NCI-H2196 (cell line): ENCODE data around the gene ATG2A.
A peak's percentile ranks its signal among the peaks of the same experiment; 100 is the strongest.

Source experiments
- DNase-seq: peaks from one replicate; lab custom pipeline; 2025; ENCODE audit not compliant: unreplicated experiment; lab: John Stamatoyannopoulos, UW

The ATG2A gene

DNA sequence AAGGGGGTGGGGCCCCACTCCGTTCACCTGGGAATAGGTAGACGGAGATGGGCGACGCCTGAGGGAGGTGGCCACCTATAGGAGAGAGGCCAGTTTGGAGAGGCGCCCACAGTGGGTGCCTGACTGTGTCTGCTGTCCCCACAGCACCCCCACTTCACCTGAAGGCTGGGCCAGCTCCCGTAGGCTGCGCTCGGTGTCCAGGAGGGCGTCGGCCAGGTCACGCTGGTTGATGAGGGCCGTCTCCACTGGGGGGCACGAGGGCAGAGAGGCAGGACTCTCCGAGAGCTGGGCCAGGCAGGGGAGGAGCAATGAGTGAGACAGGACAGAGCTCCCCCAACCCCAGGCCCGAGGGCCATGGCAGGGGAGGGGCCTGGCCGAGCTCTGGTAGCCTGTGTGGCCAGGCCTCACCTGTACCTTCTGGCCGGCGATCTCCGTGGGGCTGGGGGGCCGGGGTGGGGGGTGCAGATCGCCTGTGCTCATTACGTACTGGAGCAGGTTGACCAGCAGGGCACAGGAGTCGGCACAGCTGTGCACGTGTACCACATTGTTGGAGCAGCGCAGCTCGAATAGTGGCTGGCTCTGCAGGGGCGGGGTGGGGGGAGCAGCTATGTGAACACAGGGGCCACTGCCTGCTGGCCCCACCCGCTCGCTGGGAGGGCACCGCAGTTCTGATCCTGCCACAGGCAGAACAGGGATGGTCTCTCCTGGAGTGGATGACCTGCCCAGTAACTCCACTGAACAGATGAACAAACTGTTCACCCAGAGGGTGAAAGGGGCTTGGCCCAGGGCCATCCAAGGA, 14.7 kb downstream of the ATG2A start:
- no peak for DNase-seq

DNA sequence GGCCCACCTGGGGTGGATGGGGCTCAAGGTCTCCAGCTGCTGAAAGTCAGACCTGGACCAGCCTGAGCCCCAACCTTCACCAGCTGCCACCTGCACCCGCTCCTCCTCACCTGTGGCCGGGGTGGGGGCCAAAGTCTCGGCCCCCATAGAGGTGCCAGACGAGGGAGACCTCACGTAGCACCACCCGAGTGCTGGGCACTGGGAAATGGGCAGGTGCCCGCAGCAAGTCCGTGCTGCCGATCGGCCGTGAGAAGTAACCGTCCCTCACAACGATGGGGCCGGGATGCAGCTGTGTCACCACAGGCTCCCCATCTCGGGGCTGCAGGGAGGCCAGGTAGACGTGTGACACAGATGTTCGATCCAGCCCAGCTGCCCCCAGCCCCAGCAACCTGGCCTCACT, 16.2 kb downstream of the ATG2A start:
- DNase-seq, result no peak

DNA sequence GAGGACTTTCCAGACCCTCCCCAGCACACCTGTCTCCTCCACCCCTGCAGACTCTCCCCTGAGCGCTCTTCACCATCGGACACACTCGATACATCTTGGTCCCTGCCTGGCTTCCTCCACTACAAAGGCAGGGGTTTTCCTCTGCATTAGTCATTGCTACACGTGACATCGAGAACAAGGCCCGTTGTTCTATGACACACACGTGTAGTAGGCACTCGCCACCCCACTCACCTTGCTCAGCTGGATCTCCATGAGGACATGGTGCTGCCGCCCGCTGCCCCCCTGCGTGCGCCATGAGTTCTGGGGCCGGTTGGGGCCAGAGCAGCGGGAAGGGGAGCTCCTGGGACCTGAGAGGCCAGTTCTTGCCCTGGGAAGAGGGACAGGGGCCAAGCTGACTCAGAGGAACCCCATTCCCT, 16.7 kb downstream of the ATG2A start:
- no peak for DNase-seq

GRCh38 chr11:64898541-64898940, 18.5 kb downstream of the ATG2A start:
- no peak for DNase-seq

- DNase-seq, result no peak
Measured at GRCh38 chr11:64898076-64898445, 18.9 kb downstream of the ATG2A start.

DNA sequence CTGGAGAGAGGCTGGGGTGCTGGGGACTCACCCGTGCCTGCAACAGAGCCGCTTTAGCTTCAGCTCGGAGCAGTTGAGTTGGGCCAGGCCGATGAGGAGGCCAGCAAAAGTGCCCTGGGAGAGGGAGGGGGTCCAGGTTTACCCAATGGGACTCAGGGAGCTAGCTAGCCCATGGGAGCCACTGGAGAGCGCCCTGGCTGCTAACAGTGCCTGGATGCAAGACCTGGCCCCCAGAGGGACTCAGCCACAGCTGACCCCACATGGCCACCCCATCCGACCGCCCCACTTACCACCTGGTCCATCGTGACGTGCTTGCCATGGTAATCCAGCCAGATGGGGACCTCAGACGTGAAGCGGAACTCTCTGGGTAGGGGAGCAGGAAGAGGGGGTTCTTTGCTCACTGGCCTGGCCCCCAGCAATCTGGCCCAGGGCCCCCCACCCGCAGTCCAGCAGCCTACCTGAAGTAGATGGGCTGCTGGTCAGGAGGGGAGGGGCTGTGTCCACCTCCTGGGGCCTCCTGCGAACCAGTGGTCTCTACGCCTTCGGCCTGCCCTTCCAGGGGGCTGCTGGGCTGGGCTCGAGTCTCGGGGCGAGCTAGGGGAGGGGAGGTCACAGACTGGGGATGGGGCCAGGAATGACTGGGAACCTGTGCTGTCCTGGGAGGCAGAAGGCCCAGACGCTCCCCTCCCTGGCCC, 19.5 kb downstream of the ATG2A start:
- DNase-seq, result no peak

DNA sequence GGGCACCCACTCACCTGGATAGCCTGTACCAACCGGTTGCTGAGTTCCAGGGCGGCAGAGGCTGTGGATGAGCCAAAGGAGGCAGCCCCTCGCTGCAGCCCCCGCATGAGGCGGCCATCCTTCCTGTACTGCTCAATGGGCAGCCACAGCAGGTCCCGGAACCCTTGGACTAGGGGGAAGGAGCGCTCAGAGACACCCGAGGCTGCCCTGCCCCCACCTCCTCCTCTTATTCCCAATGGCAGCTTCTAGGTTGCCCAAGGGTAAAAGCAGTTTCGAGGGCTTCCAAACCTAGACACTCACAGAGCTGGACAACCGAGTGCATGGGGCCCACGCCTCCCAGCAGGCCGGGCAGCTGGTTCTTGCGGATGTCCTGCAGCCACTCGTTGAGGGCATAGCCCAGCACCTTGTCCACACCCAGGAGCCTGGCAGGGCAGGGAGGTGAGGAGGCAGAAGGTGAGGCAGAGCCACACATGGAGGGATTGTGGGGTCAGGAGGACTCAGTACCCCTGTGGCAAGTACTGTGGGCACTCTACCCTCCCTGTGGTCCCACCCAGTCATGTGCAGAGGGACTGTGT, 20.5 kb downstream of the ATG2A start:
- DNase-seq, result no peak

DNA sequence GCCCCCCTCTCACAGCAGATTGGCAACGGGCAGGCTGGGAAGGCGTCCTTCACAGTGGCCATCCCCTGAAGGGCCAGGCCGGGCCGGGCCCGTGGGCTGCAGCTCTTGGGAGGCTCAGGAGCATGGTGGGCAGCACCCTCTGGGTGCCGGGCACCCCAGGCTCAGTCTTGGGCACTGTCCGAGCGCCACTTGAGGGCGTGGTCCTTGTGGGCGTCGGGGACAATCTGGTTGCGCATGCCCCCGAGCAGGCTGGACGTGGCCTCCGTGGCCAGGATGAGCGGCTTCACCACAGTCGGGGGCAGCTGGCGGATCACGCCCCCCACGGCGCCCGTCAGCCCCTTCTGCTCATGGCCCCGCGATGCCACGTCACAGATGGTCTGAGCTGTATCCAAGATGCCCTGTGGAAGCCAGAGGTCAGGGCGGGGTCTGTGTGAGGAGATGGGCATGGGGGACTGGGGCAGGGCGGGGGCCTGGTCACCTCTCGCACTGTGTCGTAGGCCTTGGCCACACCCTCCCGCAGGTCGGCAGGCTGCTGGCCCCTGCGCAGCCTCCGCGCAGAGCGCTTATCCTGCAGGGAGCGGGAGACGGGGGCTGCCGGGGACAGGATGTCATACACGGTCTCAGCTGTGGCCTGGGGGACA, 22.1 kb downstream of the ATG2A start:
- no peak for DNase-seq

DNA sequence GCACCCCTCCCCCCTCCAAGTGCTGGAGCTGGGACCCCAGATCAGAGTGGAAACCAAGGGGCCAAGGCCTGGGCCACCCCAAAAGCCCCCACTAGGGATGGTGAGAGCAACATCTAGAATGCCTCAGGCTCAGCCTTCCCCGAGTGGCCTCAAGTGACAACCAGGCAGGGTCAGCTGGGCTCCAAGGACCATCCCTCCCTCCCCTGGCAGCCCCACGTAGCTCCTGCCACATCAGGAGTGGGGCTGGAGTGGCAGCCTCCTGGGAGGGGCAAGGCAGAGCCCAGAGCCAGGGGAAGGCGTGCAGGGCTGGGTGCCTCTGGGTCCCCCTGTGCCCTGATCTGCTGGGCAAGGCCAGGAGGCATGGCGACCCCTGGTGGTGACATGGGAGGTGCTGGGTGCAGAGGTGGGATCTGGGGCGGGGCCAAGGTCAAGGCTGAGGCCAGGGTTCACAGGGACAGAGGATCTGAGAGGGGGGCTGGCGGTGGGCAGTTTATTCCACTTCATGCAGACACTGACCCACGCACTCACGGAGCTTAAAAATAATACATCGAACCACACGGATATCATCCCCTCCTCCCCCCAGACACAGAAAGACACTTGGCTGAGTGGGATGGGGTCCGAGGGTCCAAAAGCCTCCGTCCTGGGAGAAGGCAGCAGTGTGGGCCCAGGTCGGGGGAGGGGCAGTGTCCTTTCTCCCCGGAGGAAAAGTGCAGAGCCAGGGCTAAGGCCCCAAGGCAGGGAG, 22.8 kb downstream of the ATG2A start:
- peak; percentile 73 for DNase-seq

DNA sequence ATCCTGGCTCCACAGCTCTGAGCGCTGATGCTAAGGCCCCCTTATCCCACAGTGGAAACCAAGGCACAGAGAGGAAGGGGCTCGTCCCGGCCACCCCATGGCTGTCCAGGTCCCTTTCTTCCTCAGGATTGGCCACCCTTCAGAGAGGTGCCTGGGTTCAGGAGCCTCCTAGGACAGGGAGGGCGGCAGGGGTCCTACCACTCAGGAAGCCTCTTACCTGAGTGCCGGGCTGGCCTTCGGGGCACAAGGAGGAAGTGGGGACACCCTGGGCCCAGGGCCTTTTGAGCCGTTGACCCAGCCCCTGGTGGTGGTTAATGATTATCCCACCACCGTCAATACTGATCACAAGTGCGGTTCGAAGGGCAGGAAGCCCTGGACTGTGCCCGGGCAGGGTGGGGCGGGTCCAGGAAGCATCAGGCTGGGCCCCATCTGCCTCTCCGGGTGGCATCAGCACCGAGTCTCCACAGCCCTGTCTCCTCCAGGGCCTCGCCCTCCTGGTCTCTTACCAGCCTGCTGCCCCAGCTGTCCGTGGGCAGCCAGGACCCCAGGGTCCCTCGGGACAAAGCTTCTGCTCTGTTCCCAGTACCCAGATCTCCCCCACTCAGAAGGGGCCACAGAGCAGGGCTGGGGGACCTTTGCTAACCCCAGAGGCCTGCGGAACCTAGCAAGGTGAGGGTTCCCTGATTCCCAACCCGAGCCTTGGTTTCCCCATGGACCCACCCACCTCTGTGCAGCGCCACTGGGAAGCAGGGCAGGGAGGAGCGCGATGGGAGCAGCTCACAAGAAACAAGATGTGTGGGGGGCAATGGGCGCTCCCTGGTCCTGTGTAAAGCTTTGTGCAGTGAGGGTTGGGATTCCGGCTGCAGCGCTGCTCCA, 23.6 kb downstream of the ATG2A start:
- no peak for DNase-seq

DNA sequence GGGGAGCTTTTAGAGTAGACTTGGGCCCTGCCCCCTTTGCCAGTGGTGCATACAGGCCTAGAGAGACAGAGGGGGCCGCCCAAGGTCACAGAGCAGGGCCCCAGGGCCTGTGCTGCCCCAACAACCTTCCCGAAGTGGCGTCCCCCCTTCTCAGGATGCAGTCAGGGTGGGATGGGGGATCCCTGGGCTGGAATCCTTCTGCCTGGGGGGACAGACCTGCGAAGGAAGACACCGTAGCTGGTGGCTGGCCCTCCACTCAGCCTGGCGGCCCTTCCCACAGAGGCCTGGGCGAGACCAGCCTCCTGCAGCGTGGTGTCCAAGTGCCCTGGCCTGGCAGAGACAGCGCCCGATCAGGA, 24.2 kb downstream of the ATG2A start:
- no peak for DNase-seq

- no peak for DNase-seq
Measured at GRCh38 chr11:64892411-64892831, 24.6 kb downstream of the ATG2A start.

DNA sequence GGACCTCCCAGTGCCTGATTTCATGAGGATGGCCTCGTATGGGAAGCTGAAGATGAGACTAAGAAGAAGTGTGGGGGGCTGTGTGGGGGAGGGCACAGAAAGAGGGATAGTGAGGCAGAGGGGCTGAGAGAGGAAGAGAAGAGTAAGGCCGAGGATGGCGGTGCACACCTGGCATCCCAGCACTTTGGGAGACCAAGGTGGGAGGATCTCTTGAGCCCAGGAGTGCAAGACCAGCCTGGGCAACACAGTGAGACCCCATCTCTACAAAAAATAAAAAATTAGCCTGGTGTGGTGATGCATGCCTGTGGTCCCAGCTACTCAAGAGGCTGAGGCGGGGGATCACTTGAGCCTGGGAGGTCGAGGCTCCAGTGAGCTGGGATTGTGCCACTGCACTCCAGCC, 25.1 kb downstream of the ATG2A start:
- DNase-seq, result no peak

DNA sequence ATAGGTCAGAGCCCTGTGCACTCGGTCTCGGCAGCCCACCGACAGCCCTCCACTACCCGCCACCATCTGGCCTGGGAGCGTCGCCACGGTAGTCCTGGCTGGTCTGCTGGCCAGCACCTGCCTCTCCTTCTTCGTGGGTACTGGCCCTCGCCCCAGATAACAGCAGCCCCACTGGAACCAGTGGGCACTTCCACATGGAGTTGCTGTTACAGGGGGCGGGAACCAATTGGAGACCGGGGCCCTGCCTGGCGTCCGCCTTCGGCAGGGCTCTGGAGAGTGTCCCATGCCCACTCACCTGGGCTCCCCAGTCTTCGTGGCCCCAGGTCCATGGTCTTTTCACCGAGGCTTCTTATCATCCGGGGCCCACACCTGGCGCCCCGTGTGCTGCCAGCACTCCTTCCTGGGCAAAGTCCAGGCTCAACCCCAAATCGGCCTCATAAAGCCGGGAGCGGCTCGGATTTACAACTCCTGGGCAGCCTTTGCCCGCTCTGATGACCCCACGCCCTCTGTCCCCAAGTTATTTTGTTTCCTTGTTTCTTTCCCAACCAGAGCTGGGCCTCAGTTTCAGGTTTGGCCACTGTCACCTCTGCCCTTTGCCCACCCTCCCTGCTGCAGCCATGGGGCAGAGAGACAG, 25.7 kb downstream of the ATG2A start:
- no peak for DNase-seq

GRCh38 chr11:64890522-64890939, 26.5 kb downstream of the ATG2A start:
- DNase-seq, result no peak

- no peak for DNase-seq
Measured at GRCh38 chr11:64888729-64889511, 28.1 kb downstream of the ATG2A start.

DNA sequence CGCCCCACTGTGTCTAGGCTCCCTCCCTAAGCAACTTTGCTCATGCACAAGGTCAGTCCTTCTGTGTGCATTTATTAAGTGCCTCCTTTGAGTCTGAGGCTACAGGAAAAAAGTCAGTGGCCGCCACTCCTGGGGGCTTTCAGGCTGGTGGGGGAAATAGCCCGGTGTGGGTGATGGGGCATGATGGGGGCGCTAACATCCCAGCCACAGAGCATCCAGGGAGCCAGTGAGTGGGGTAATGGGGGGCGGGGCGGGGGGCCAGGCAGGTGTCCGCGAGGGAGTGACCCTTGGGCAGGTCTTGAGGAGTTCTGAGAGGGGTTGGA, 28.6 kb downstream of the ATG2A start:
- DNase-seq, result no peak

- peak; percentile 55 for DNase-seq
Measured at GRCh38 chr11:64887757-64888405, 29.1 kb downstream of the ATG2A start.
